Vagina (tissue), 2 donors: ENCODE results near the gene DIO3.

Source experiments
- POLR2A ChIP-seq, 2 donors: fragments of 450-650 bp; IDR thresholded peaks; one replicate each; pipeline ENCODE4 v1.6.1; 2017; ENCODE audit warnings: antibody characterized with exemption in 2 of 2, mild to moderate bottlenecking in 2 of 2, moderate library complexity in 2 of 2
- TF ChIP-seq, protein P1 (sequence below), 3 experiments: fragments of 450-650 bp in 2 of 3; fragments of 200-600 bp in 1 of 3; sonication (generic) in 1 of 3; IDR thresholded peaks; one replicate each; pipeline ENCODE4 v1.5.1; 2017 to 2019; ENCODE audit warnings: antibody characterized with exemption in 3 of 3, mild to moderate bottlenecking in 2 of 3, moderate library complexity in 2 of 3

DNA sequence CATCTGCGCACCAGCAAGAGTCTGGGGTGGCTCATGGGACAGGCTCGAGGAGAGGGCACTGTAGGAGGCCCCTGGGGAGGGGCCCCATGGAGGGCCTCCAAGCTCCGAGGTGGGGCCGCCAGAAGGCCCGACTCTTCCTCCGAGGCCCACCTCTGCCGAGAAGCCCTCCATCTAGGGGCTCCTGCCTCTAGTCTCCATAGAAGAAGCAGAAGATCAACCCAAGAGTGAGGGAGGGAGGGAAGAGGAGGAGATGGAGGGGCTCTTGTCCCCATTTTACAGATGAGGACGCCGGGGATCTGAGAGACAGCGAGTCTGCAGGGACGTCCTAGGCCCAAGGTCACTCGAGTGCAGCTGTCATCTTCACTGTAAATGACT lies 41.2 kb downstream of the DIO3 start:
- TF ChIP-seq, protein P1, sequence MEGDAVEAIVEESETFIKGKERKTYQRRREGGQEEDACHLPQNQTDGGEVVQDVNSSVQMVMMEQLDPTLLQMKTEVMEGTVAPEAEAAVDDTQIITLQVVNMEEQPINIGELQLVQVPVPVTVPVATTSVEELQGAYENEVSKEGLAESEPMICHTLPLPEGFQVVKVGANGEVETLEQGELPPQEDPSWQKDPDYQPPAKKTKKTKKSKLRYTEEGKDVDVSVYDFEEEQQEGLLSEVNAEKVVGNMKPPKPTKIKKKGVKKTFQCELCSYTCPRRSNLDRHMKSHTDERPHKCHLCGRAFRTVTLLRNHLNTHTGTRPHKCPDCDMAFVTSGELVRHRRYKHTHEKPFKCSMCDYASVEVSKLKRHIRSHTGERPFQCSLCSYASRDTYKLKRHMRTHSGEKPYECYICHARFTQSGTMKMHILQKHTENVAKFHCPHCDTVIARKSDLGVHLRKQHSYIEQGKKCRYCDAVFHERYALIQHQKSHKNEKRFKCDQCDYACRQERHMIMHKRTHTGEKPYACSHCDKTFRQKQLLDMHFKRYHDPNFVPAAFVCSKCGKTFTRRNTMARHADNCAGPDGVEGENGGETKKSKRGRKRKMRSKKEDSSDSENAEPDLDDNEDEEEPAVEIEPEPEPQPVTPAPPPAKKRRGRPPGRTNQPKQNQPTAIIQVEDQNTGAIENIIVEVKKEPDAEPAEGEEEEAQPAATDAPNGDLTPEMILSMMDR (IDR thresholded peaks at IDR 0.05), result no peak
- no peak for TF ChIP-seq POLR2A (IDR thresholded peaks at IDR 0.05)
